Uterus (tissue), 2 donors: ENCODE results near the gene ACBD6.

Experiments used
- POLR2A ChIP-seq, 2 donors: fragments of 450-650 bp; IDR thresholded peaks; one replicate each; pipeline ENCODE4 v1.6.1; 2016; ENCODE audit warnings: antibody characterized with exemption in 2 of 2, mild to moderate bottlenecking in 1 of 2, moderate library complexity in 1 of 2
- TF ChIP-seq, protein P1 (sequence below), 4 experiments: fragments of 200-600 bp in 2 of 4; fragments of 450-650 bp in 2 of 4; sonication (generic) in 2 of 4; IDR thresholded peaks; one replicate each; pipeline ENCODE4 v1.5.1; 2016 to 2019; ENCODE audit warnings: antibody characterized with exemption in 4 of 4, mild to moderate bottlenecking in 2 of 4, moderate library complexity in 1 of 4

DNA sequence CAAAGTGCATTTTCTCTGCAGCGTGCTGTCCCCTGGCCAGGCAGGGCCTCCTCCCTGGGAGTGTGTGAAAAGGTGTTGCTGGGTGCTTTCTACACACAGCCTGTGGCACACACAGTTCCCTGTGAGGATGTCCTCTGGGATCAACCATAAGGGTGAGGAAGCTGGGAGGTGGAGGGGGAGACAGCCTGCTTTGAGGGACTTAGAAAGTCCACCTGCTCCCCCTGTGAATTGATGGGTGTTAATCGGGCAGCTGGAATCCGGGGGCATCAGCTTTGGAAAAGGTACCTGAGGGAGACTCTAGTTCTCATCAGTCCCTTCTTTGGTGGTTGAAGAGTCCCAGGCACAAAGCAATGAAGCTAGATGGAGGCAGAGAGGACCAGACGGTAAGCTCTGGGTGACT is 236.5 kb downstream of the ACBD6 start:
- TF ChIP-seq, protein P1, sequence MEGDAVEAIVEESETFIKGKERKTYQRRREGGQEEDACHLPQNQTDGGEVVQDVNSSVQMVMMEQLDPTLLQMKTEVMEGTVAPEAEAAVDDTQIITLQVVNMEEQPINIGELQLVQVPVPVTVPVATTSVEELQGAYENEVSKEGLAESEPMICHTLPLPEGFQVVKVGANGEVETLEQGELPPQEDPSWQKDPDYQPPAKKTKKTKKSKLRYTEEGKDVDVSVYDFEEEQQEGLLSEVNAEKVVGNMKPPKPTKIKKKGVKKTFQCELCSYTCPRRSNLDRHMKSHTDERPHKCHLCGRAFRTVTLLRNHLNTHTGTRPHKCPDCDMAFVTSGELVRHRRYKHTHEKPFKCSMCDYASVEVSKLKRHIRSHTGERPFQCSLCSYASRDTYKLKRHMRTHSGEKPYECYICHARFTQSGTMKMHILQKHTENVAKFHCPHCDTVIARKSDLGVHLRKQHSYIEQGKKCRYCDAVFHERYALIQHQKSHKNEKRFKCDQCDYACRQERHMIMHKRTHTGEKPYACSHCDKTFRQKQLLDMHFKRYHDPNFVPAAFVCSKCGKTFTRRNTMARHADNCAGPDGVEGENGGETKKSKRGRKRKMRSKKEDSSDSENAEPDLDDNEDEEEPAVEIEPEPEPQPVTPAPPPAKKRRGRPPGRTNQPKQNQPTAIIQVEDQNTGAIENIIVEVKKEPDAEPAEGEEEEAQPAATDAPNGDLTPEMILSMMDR (IDR thresholded peaks at IDR 0.05) = no peak
- no peak for TF ChIP-seq POLR2A (IDR thresholded peaks at IDR 0.05)
